HG03159 (cell line): Measurements from ENCODE around the gene HMX1.

Source experiments
- ATAC-seq: cut with Tn5 transposase; IDR thresholded peaks from one replicate; pipeline ENCODE4 v1.9.1; 2021; ENCODE audit warnings: mild to moderate bottlenecking, moderate library complexity; ENCODE audit not compliant: unreplicated experiment

Gene HMX1

GRCh38 chr4:8821151-8821950 is 50.3 kb downstream of the HMX1 start:
- ATAC-seq = no peak

- ATAC-seq = no peak
Measured at GRCh38 chr4:8820178-8821102, 51.2 kb downstream of the HMX1 start.

- ATAC-seq = no peak
Measured at GRCh38 chr4:8819473-8820177, 52.0 kb downstream of the HMX1 start.

- ATAC-seq = no peak
Measured at GRCh38 chr4:8819019-8819418, 52.6 kb downstream of the HMX1 start.

GRCh38 chr4:8818063-8818881 is 53.4 kb downstream of the HMX1 start:
- ATAC-seq = no peak

GRCh38 chr4:8817813-8818062 is 53.9 kb downstream of the HMX1 start:
- ATAC-seq = no peak

- no peak for ATAC-seq
Measured at GRCh38 chr4:8817096-8817812, 54.4 kb downstream of the HMX1 start.
